Activated T-helper 1 cell treated with anti-CD3 and anti-CD28 coated beads, Interleukin-12 subunit alpha, Interleukin-12 subunit beta, Interleukin-2, Interleukin-4 antibody, amounts not matched to agents 30 ng/mL and 10 ng/mL and 1 ng/mL, durations not matched to agents 14 hours and 24 hours and 36 hours (primary cell): ENCODE measurements around the gene CCDC85C. TPM values are rescaled to one million over a fixed set of nuclear protein-coding genes. Genes with fewer than 3 reads are reported as not detected.

Experiments
- DNase-seq: peaks from one replicate; pipeline ENCODE4 v3.0.0; 2021; ENCODE audit warnings: low spot score
- H3K27ac Mint-ChIP-seq: one replicate; pipeline ENCODE4 v1.8.0; 2021; ENCODE audit warnings: mild to moderate bottlenecking, mixed read lengths
- H3K27me3 Mint-ChIP-seq: one replicate; pipeline ENCODE4 v1.8.0; 2022; ENCODE audit warnings: mild to moderate bottlenecking, moderate library complexity, mixed read lengths; ENCODE audit not compliant: insufficient read depth
- H3K36me3 Mint-ChIP-seq: one replicate; pipeline ENCODE4 v1.8.0; 2021; ENCODE audit warnings: low read depth, mixed read lengths
- H3K4me1 Mint-ChIP-seq: one replicate; pipeline ENCODE4 v1.8.0; 2021; ENCODE audit warnings: low read depth, mixed read lengths
- H3K4me3 Mint-ChIP-seq: one replicate; pipeline ENCODE4 v1.8.0; 2021; ENCODE audit warnings: mild to moderate bottlenecking, moderate library complexity, mixed read lengths
- H3K9me3 Mint-ChIP-seq: one replicate; pipeline ENCODE4 v1.8.0; 2021; ENCODE audit warnings: mixed read lengths
- intact Hi-C: fragments of 100-400 bp; cut with micrococcal nuclease; formaldehyde crosslinking; loops from one replicate; pipeline ENCODE4 v1.15.1; 2024
- total RNA-seq: library from RNA; stranded (reverse); gene quantifications from 2 replicates; pipeline ENCODE4 v1.2.3, GENCODE V29; 2022

CCDC85C gene
- total RNA-seq, 1 donor from 2014 or later: 7.4 TPM

DNA sequence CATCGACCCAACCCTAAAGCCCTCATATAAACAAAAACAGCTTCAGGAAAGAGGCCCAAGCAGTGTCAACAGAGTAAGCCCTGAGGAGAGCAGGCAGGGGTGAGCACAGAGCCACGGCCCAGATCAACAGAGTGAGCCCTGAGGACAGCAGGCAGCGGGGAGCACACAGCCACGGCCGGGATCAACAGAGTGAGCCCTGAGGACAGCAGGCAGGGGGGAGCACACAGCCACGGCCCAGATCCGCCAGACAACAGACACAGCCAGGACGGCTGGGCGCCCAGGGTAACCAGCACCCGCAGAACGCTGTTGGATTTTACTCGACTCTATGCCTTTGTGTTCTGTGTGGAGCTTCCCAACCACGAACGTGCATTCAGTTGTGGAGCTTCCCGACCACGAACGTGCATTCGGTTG, 15.0 kb downstream of the CCDC85C start:
- H3K9me3 Mint-ChIP-seq: no peaks in the 10 kb centered on the region
- intact Hi-C loops: no loop called here
- no peak for DNase-seq
- H3K27ac Mint-ChIP-seq: no peak overlapping the region
- no peak overlapping the region for H3K4me3 Mint-ChIP-seq
- H3K4me1 Mint-ChIP-seq: no peaks in the 10 kb centered on the region
- peaks cover 2% of the 10 kb centered on the region for H3K27me3 Mint-ChIP-seq
- no peaks in the 10 kb centered on the region for H3K36me3 Mint-ChIP-seq

DNA sequence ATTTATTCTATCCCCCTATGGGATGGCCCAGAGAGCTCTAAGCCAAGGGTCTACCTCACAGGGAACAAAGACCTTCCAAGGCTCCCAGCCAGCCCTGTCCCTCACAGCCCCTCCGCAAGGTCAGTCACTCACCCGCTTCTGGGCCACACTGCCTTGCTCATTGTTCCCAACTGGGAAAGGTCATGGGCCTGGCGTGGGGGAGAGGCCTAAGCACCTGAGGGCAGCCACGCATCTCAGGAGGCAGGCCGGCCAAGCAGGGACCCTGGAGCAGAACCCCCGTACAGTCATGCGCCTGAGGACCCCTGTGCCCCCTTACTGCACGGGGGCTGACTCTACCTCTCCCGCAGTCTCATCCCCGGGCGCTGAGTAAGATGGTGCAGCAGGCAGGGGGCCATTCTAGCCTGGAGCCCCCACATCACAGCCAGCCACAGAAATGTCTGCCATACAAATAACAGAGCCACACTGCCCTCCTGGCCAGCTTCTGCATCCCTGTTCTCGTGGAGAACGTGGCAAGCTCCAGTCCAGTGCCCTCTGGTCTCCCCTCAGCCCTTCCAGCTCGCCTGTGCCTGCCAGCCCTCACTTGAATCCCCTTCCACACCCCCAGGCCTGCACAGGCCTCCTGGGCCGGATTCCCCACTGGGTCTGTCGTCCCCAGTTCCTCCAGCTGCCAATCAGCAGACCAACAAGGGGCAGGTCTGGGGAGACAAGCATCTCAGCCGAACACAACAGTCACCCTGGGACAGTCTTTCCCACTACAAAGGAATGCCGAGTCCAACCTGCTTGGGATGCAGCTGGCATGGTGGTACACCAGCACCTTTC, 16.3 kb downstream of the CCDC85C start:
- Mint-ChIP-seq H3K4me1 (no peaks in the 10 kb centered on the region), H3K9me3 (no peaks in the 10 kb centered on the region), H3K4me3 (no peak overlapping the region), H3K27me3 (peaks cover 5% of the 10 kb centered on the region), H3K27ac (no peak overlapping the region), H3K36me3 (no peaks in the 10 kb centered on the region)
- intact Hi-C loops: no loop called here
- DNase-seq: no peak

DNA sequence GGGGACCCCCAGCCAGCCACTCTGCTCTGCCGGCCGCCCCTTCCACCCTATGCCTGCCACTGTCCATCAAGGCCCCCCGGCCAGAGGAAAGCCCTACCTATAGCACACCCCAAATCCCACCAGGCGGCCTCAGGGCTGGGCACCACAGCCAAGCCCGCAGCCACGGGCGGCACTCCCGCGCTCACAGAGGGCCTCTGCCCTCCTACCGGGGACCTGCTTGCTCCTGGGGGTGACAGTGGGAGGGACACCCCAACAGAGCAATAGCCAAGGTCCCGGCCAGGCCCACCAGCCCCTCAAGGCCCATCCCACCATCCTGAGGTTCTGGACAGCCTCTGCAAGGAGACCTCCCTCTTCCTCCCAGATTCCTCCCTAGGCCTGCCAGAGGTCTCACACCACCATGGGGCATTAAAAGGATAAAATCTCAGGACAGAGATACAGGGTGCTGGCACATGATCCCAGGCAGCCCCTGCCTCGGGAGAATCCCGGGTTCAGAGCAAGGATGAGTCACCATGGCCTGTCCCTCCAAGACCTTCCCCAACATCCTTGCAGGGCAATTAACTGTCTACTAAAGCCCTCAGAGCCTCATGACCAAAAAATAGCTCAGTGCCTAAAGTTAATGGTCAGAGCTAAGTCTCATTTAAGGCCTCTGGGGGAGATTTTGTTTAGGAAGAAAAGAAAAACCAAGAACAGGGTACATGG, 17.1 kb downstream of the CCDC85C start:
- no peaks in the 10 kb centered on the region for H3K4me1 Mint-ChIP-seq
- no peaks in the 10 kb centered on the region for H3K9me3 Mint-ChIP-seq
- intact Hi-C loops: no loop called here
- no peak overlapping the region for H3K27ac Mint-ChIP-seq
- peaks cover 2% of the 10 kb centered on the region for H3K27me3 Mint-ChIP-seq
- no peaks in the 10 kb centered on the region for H3K36me3 Mint-ChIP-seq
- no peak for DNase-seq
- H3K4me3 Mint-ChIP-seq: no peak overlapping the region

DNA sequence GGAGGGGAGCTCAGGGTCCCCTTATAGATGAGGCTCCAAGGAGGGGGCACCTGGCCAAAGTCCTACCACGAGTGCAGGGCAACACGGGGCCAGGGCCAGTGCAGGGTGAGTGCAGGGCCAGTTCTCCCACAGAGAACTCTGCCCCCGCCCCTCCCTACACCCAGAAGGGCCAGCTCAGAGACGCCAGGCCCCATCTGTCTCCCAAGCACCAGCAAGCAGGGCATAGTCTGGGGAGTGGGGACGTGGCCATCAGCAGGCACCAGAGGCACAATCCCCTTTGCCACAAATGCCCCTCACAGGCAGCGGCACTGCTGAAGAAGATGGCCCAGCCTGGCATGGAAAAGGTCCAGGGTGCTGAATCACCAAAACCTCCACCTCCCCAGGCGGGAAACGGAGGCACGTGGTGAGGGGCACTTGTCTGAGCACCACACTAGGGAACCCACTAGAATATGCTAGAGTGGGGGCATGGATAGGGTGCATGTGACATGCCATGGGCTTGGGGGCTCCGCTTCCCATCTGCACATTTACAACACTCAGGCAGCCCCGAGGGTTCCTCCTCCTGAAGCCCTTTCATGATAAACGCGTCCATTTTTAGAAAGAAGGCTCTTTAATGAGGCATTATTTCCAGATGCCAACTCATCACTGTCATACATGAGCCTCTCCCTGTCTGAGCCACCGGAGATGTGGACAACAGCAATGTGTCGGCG, 17.8 kb downstream of the CCDC85C start:
- Mint-ChIP-seq H3K4me3 (no peak overlapping the region), H3K9me3 (no peaks in the 10 kb centered on the region), H3K27me3 (peaks cover 2% of the 10 kb centered on the region), H3K36me3 (no peaks in the 10 kb centered on the region), H3K27ac (no peak overlapping the region), H3K4me1 (no peaks in the 10 kb centered on the region)
- DNase-seq: no peak
- intact Hi-C loops: no loop called here

DNA sequence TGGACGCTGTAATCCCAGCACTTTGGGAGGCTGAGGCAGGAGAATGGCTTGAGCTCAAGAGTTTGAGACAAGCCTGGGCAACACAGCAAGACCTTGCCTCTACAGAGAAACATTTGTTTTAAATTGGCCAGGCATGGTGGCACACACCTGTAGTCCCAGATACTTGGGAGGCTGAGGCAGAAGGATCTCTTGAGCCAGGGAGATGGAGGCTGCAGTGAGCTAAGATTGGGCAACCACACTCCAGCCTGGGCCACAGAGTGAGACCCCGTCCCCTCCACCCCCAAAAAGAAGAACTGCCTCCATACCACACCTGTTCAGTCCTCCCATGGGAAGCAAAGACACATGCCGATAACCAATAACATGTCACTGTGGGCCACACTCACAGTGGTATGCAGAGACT, 19.2 kb downstream of the CCDC85C start:
- intact Hi-C loops: no loop called here
- DNase-seq: no peak
- Mint-ChIP-seq H3K27ac (no peak overlapping the region), H3K27me3 (peaks cover 2% of the 10 kb centered on the region), H3K36me3 (no peaks in the 10 kb centered on the region), H3K4me3 (no peak overlapping the region), H3K9me3 (no peaks in the 10 kb centered on the region), H3K4me1 (no peaks in the 10 kb centered on the region)

DNA sequence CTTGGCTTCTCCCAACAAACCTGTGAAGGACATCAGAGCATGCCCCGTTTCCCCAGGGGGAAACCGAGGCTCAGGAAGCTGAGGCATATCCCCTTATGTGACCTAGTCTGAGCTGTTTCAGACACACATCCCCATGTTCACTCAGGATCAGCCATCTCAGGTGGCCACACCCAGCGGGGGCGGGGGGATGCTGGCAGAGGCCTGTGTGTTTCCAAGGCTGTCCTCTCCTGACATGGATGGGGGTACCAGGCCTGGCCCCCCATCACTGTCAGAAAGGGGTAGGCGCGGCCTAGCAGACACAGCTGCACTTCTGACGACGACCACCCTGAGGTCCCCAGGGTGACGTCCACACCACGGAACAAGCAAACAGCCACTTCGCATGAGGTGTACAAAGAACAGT, 22.1 kb downstream of the CCDC85C start:
- no peaks in the 10 kb centered on the region for H3K36me3 Mint-ChIP-seq
- H3K27ac Mint-ChIP-seq: no peak overlapping the region
- H3K4me1 Mint-ChIP-seq: no peaks in the 10 kb centered on the region
- H3K27me3 Mint-ChIP-seq: peaks cover 2% of the 10 kb centered on the region
- DNase-seq: no peak
- no peaks in the 10 kb centered on the region for H3K9me3 Mint-ChIP-seq
- intact Hi-C loops: no loop called here
- H3K4me3 Mint-ChIP-seq: no peak overlapping the region

DNA sequence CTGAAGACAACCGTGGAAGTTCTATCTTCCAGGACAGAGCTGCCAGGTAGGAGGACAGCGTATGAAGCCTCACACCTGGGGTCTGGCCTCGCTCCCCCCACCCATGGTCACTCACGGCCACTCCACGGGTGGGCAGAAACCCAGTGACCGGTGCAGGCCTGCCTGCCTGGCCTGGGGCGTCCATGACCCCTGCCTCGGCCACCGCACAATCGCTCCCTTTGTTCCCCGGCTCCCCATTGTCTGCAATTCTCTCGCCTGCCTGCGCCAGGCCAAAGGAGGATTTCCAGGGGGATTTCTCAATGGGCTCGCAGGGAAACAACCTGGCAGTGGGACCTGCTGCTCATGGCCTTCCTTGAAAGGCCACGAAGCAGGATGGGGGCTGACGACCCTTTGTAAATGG, 22.6 kb downstream of the CCDC85C start:
- no peak for DNase-seq
- no peaks in the 10 kb centered on the region for H3K9me3 Mint-ChIP-seq
- no peak overlapping the region for H3K4me3 Mint-ChIP-seq
- H3K27ac Mint-ChIP-seq: no peak overlapping the region
- peaks cover 2% of the 10 kb centered on the region for H3K27me3 Mint-ChIP-seq
- no peaks in the 10 kb centered on the region for H3K36me3 Mint-ChIP-seq
- intact Hi-C loops: no loop called here
- H3K4me1 Mint-ChIP-seq: no peaks in the 10 kb centered on the region

DNA sequence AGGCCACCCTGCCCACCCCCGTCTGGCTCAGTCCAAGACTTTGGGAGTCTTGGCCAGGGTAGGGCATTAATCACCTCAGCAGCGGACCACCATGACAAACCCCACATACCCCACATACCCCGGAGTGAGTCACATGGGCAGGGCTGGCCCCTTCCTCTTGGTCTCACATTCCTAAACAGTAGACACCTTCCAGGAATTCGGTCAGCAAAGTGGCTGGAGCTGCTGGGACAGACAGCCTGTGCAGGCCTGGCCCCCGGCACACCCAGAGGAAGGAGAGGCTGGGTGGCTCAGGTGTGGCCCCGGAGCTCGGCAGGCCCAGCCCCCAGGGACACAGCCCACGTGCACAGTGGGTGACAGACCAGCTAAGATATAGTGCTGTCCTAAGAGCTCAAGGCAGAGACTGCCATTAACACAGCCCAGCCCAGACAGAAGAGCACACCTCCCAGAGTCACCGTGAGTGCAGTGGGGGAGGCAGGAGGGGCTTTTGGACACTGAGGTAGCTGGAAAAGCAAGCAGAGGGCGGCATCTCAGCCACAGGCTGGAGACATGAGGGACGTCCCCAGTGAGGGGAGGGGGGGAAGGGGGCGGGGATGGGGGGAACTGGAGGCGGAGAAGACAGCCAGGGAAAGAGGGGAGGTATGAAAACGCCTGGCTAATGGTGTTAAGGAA, 24.0 kb downstream of the CCDC85C start:
- Mint-ChIP-seq H3K9me3 (no peaks in the 10 kb centered on the region), H3K4me3 (no peak overlapping the region), H3K27ac (no peak overlapping the region), H3K27me3 (peaks cover 2% of the 10 kb centered on the region), H3K36me3 (no peaks in the 10 kb centered on the region), H3K4me1 (no peaks in the 10 kb centered on the region)
- intact Hi-C loops: no loop called here
- DNase-seq: no peak

DNA sequence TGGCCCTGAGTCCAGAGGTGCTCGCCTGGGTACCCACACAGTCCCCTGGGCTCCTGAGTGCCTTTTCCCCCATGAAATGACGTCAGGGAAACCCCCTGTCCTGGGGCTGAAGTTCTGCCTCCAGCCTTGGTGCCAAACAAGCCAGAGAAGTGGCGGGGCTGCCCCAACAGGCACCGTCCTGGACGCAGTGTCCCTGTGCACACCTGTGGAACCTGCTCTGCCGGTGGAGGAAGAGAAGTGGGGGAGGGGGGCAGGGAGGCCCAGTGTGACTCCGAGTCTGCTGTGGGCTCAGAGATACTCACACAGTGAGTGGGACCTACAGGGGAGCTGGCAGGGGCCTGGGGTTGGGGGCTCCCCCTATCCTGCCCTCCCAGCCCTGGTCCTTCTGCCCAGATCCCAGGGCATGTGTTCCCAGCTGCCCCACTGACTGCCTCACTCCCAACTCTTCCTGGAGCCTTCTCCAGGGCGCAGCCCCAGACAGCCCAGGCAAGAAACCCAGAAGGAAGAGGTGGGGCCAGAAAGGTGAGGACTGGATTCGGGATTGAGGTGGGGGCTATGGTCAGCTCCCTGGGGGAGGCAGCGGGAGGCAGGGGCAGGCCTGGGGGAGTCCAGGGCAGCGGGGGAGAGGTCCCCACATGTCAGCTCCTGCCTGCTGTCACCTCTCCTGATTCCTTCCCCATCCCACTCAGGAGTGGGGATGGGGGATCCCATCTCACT, 24.7 kb downstream of the CCDC85C start:
- intact Hi-C loops: no loop called here
- DNase-seq: no peak
- Mint-ChIP-seq H3K27me3 (peaks cover 2% of the 10 kb centered on the region), H3K4me1 (no peaks in the 10 kb centered on the region), H3K4me3 (no peak overlapping the region), H3K27ac (no peak overlapping the region), H3K9me3 (no peaks in the 10 kb centered on the region), H3K36me3 (no peaks in the 10 kb centered on the region)

DNA sequence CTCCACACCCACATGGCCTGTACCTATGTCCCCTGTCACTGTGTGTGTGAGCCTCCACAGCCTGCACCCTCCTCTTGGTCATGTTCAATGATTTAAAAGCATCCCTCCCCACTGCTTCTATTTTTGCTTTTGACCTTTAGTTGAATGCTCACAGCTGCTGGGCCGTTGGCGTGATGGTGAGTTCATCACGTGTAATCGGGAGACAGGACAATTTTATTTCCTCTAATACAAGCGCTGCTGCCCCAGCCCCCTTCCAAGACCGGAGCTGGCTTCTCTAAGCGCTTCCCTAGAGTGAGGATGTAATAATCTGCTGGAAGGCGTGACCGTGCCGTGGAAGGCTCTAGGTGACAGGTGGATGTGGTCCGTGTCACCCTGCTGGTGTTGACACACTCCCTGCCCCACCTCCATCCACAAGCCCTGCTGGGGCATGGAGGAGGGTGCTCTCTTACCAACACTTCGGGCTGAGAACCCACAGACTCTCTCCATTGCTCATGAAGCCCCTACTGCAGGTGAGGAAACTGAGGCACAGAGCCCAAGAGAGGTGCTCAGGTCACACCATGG, 25.4 kb downstream of the CCDC85C start:
- intact Hi-C loops: no loop called here
- peaks cover 2% of the 10 kb centered on the region for H3K27me3 Mint-ChIP-seq
- no peaks in the 10 kb centered on the region for H3K36me3 Mint-ChIP-seq
- H3K4me1 Mint-ChIP-seq: no peaks in the 10 kb centered on the region
- no peak overlapping the region for H3K4me3 Mint-ChIP-seq
- H3K27ac Mint-ChIP-seq: no peak overlapping the region
- no peak for DNase-seq
- H3K9me3 Mint-ChIP-seq: no peaks in the 10 kb centered on the region

DNA sequence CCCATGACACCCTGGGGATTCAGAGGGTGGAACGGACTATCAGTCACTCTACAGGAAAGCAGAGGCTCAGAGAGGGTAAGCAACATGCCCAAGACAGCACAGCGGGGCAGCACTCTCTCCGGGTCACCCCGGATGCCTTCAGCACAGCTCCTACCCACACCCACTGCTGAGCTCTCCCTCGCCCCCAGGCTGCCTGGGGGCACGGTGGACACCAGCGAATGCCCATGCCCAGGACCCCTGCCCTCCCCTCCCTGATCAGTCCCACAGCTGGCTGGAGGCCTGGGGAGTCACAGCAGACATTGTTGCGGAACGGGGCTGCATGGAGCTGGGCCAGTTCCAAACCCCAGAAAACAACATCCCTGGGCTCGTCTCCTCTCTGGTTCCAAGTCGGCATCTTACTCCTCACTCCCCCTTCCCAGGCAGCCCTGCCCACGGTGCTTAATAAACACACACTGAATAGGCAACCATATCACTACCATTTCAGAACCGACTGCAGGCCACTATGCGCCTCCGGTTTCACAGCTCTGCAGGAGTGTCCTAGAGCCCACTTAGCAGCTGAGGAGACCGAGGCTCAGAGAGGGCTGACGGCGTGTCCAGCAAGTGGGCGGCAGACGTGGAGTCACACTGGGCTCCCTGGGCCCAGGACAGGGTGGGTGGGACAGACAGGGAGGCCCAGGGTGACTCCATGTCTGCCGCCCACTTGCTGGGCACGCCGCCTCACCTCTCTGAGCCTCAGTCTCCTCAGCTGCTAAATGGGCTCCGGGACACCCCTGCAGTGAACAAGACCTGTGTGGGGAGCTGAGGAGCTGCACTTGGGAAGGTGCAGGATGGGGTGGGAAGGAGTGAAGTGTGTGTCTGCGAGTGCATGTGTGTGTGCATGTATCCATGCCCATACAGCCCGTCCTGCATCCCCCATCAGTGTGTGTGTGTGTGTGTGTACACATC, 27.0 kb downstream of the CCDC85C start:
- Mint-ChIP-seq H3K4me1 (no peaks in the 10 kb centered on the region), H3K4me3 (no peak overlapping the region), H3K36me3 (no peaks in the 10 kb centered on the region), H3K9me3 (no peaks in the 10 kb centered on the region), H3K27ac (no peak overlapping the region), H3K27me3 (no peaks in the 10 kb centered on the region)
- intact Hi-C loops: no loop called here
- DNase-seq: no peak
